Osteoblast (primary cell): ENCODE data around the gene MIA. TPM values are rescaled to one million over a fixed set of nuclear protein-coding genes. Genes with fewer than 3 reads are reported as not detected.

Source experiments
- DNase-seq: peaks from one replicate; pipeline ENCODE4 v3.0.0; 2011; ENCODE audit warnings: low spot score, mixed read lengths; ENCODE audit not compliant: insufficient read length; ENCODE audit errors: missing footprints
- H2AFZ ChIP-seq: 2 replicates; pipeline ENCODE4 v1.6.0; 2011; ENCODE audit warnings: mild to moderate bottlenecking, low read length
- H3K27ac ChIP-seq: 2 replicates; pipeline ENCODE4 v1.5.1; 2011; ENCODE audit warnings: mild to moderate bottlenecking, low read depth, low read length, moderate library complexity
- H3K27me3 ChIP-seq: 2 replicates; pipeline ENCODE4 v1.6.0; 2012; ENCODE audit warnings: mild to moderate bottlenecking, control low read depth, inconsistent platforms, low read length, moderate library complexity; ENCODE audit not compliant: insufficient read depth
- H3K36me3 ChIP-seq: 2 replicates; pipeline ENCODE4 v1.5.1; 2011; ENCODE audit warnings: mild to moderate bottlenecking, low read length, control low read depth, moderate library complexity; ENCODE audit not compliant: insufficient read depth
- H3K4me1 ChIP-seq: 2 replicates; pipeline ENCODE4 v1.5.1; 2011; ENCODE audit warnings: mild to moderate bottlenecking, low read length, control low read depth, moderate library complexity; ENCODE audit not compliant: insufficient read depth
- H3K4me2 ChIP-seq: 2 replicates; pipeline ENCODE4 v1.6.0; 2011; ENCODE audit warnings: mild to moderate bottlenecking, low read length; ENCODE audit not compliant: insufficient read depth
- H3K4me3 ChIP-seq: fragments of 200-600 bp; sonication (generic); 3 replicates; pipeline ENCODE4 v1.5.1; 2012; ENCODE audit warnings: mild to moderate bottlenecking, low read length, inconsistent platforms; ENCODE audit not compliant: insufficient read depth
- H3K79me2 ChIP-seq: 2 replicates; pipeline ENCODE4 v1.6.0; 2012; ENCODE audit warnings: mild to moderate bottlenecking, low read length, control low read depth, inconsistent platforms; ENCODE audit not compliant: insufficient read depth
- H3K9me3 ChIP-seq: 2 replicates; pipeline ENCODE4 v1.5.1; 2011; ENCODE audit warnings: low read depth, low read length, control low read depth
- H4K20me1 ChIP-seq: 2 replicates; pipeline ENCODE4 v1.6.0; 2012; ENCODE audit warnings: mild to moderate bottlenecking, low read length, control low read depth; ENCODE audit not compliant: insufficient read depth
- total RNA-seq: library from RNA; depleted of rRNA; stranded (reverse); fragments of >200 nt; gene quantifications from 2 replicates; pipeline ENCODE4 v1.2.3, GENCODE V29; 2012
- TF ChIP-seq, protein P1 (sequence below): IDR thresholded peaks from 2 replicates; pipeline ENCODE4 v1.5.1; 2011; ENCODE audit warnings: mild to moderate bottlenecking, low read depth, low read length, moderate library complexity; ENCODE audit errors: extremely low read depth

Gene MIA
- total RNA-seq, 1 donor: 0.72 TPM

- Histone ChIP-seq H2AFZ (no peak overlapping the region), H3K36me3 (peaks cover 18% of the 10 kb centered on the region), H3K79me2 (peaks cover 59% of the 10 kb centered on the region), H3K27me3 (no peaks in the 10 kb centered on the region), H3K9me3 (no peaks in the 10 kb centered on the region), H3K4me1 (peaks cover 21% of the 10 kb centered on the region), H3K4me2 (peak overlapping the region; percentile 89), H3K27ac (peak overlapping the region; percentile 99), H4K20me1 (peaks cover 27% of the 10 kb centered on the region), H3K4me3 (peak overlapping the region; percentile 76)
- no peak for DNase-seq
- TF ChIP-seq, protein P1, sequence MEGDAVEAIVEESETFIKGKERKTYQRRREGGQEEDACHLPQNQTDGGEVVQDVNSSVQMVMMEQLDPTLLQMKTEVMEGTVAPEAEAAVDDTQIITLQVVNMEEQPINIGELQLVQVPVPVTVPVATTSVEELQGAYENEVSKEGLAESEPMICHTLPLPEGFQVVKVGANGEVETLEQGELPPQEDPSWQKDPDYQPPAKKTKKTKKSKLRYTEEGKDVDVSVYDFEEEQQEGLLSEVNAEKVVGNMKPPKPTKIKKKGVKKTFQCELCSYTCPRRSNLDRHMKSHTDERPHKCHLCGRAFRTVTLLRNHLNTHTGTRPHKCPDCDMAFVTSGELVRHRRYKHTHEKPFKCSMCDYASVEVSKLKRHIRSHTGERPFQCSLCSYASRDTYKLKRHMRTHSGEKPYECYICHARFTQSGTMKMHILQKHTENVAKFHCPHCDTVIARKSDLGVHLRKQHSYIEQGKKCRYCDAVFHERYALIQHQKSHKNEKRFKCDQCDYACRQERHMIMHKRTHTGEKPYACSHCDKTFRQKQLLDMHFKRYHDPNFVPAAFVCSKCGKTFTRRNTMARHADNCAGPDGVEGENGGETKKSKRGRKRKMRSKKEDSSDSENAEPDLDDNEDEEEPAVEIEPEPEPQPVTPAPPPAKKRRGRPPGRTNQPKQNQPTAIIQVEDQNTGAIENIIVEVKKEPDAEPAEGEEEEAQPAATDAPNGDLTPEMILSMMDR: no peak
These were observed 23.0 kb upstream of the MIA start for GRCh38 chr19:40752257-40752781.

DNA sequence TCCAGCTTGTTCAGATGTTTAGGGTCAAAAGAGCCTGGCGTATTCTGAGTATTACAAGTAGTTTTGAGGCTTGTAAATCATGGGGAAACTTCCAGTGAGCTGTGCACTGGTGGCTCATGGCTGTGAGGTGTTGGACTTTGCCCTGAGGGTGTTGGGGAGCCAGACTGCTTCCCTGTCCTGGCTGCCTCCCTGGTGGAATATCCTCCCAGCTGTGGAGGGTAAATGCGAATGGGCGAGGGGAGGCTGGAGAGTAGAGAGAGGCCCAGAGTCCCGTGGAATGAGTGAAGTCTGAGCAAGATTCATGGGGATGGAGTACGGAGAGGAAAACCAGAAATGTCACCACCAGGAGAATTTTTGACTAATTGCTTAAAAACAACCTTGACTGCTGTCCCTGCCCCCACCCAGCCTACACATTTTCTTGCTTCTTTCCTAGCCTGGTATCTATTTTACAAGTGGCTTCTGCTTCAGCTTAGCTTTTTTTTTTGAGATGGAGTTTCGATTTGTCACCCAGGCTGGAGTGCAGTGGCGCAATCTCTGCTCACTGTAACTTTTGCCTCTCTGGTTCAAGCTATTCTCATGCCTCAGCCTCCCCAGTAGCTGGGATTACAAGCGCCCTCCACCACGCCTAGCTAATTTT lies 20.6 kb upstream of the MIA start:
- no peak for DNase-seq
- no peak overlapping the region for H2AFZ ChIP-seq
- peak overlapping the region; percentile 46 for H3K27ac ChIP-seq
- H3K79me2 ChIP-seq: peaks cover 71% of the 10 kb centered on the region
- peaks cover 34% of the 10 kb centered on the region for H3K36me3 ChIP-seq
- H3K9me3 ChIP-seq: no peaks in the 10 kb centered on the region
- H3K4me3 ChIP-seq: peak overlapping the region; percentile 23
- H3K27me3 ChIP-seq: no peaks in the 10 kb centered on the region
- H3K4me1 ChIP-seq: peaks cover 18% of the 10 kb centered on the region
- H4K20me1 ChIP-seq: peaks cover 27% of the 10 kb centered on the region
- TF ChIP-seq, protein P1: no peak
- peak overlapping the region; percentile 58 for H3K4me2 ChIP-seq

- TF ChIP-seq, protein P1: no peak
- no peak overlapping the region for H3K4me3 ChIP-seq
- peaks cover 13% of the 10 kb centered on the region for H3K4me1 ChIP-seq
- H3K27me3 ChIP-seq: no peaks in the 10 kb centered on the region
- peaks cover 27% of the 10 kb centered on the region for H4K20me1 ChIP-seq
- peaks cover 71% of the 10 kb centered on the region for H3K79me2 ChIP-seq
- H3K4me2 ChIP-seq: no peak overlapping the region
- H3K36me3 ChIP-seq: peaks cover 40% of the 10 kb centered on the region
- no peaks in the 10 kb centered on the region for H3K9me3 ChIP-seq
- no peak for DNase-seq
- no peak overlapping the region for H2AFZ ChIP-seq
- no peak overlapping the region for H3K27ac ChIP-seq
These were observed 20.1 kb upstream of the MIA start for GRCh38 chr19:40755248-40755624.

- DNase-seq: peak; percentile 23
- Histone ChIP-seq H3K4me3 (no peak overlapping the region), H3K36me3 (peaks cover 44% of the 10 kb centered on the region), H3K4me2 (no peak overlapping the region), H3K27ac (no peak overlapping the region), H3K9me3 (no peaks in the 10 kb centered on the region), H4K20me1 (peaks cover 27% of the 10 kb centered on the region), H3K4me1 (peaks cover 13% of the 10 kb centered on the region), H3K79me2 (peaks cover 71% of the 10 kb centered on the region), H3K27me3 (no peaks in the 10 kb centered on the region), H2AFZ (no peak overlapping the region)
- TF ChIP-seq, protein P1: no peak
These were observed 19.5 kb upstream of the MIA start for GRCh38 chr19:40755791-40756190.
